Neural cell (in vitro differentiated cells): ENCODE data around the gene FUT8. TPM values are rescaled to one million over a fixed set of nuclear protein-coding genes. Genes with fewer than 3 reads are reported as not detected.

Source experiments
- H2AFZ ChIP-seq: fragments of 200-600, 300-800 bp; sonication (generic), shearing (Covaris generic); 2 replicates; pipeline ENCODE4 v1.6.0; 2014; ENCODE audit warnings: low read depth, mild to moderate bottlenecking, antibody characterized with exemption, low read length, moderate library complexity
- H3F3A ChIP-seq: fragments of 200-600 bp; shearing (Covaris generic); 2 replicates; pipeline ENCODE4 v1.6.1; 2016; ENCODE audit warnings: mild to moderate bottlenecking, moderate library complexity, mixed read lengths, antibody characterized with exemption, low read length; ENCODE audit not compliant: insufficient read depth, poor library complexity, severe bottlenecking
- H3K27ac ChIP-seq: fragments of 200-600, 300-800 bp; sonication (generic), shearing (Covaris generic); 2 replicates; pipeline ENCODE4 v1.5.1; 2014; ENCODE audit warnings: mild to moderate bottlenecking, low read length, moderate library complexity
- H3K27me3 ChIP-seq: fragments of 300-800, 200-600 bp; sonication (generic), shearing (Covaris generic); 2 replicates; pipeline ENCODE4 v1.6.0; 2014; ENCODE audit warnings: mild to moderate bottlenecking, low read depth, low read length, moderate library complexity; ENCODE audit not compliant: insufficient read depth
- H3K36me3 ChIP-seq: fragments of 300-800, 200-600 bp; sonication (generic), shearing (Covaris generic); 2 replicates; pipeline ENCODE4 v1.5.1; 2014; ENCODE audit warnings: mild to moderate bottlenecking, antibody characterized with exemption, low read length, moderate library complexity; ENCODE audit not compliant: insufficient read depth
- H3K4me2 ChIP-seq: fragments of 300-800, 200-600 bp; sonication (generic), shearing (Covaris generic); 2 replicates; pipeline ENCODE4 v1.6.0; 2014; ENCODE audit warnings: mild to moderate bottlenecking, low read length
- H3K4me3 ChIP-seq: fragments of 300-800, 200-600 bp; sonication (generic), shearing (Covaris generic); 2 replicates; pipeline ENCODE4 v1.5.1; 2014; ENCODE audit warnings: mild to moderate bottlenecking, low read length, moderate library complexity
- H3K79me2 ChIP-seq: fragments of 200-600 bp; shearing (Covaris generic); replicated peaks from 2 replicates; pipeline ENCODE4 v1.6.0; 2014; ENCODE audit warnings: mild to moderate bottlenecking, low read length, moderate library complexity; ENCODE audit not compliant: insufficient read depth
- H3K9ac ChIP-seq: fragments of 300-800, 200-600 bp; sonication (generic), shearing (Covaris generic); 2 replicates; pipeline ENCODE4 v1.6.1; 2016; ENCODE audit warnings: mild to moderate bottlenecking, low read length, mixed read lengths
- H3K9me2 ChIP-seq: fragments of 200-600 bp; shearing (Covaris generic); 2 replicates; pipeline ENCODE4 v1.6.1; 2016; ENCODE audit warnings: mild to moderate bottlenecking, low read length, mixed read lengths; ENCODE audit not compliant: insufficient read depth
- H3K9me3 ChIP-seq: fragments of 200-600, 300-800 bp; sonication (generic), shearing (Covaris generic); 2 replicates; pipeline ENCODE4 v1.6.1; 2016; ENCODE audit warnings: mild to moderate bottlenecking, mixed run types, low read length, moderate library complexity, mixed read lengths
- H4K20me1 ChIP-seq: fragments of 200-600 bp; shearing (Covaris generic); 2 replicates; pipeline ENCODE4 v1.6.1; 2016; ENCODE audit warnings: mild to moderate bottlenecking, mixed run types; ENCODE audit not compliant: insufficient read depth
- CTCF ChIP-seq: fragments of 450-650 bp; IDR thresholded peaks from 2 replicates; pipeline ENCODE4 v1.5.1; 2014; ENCODE audit warnings: antibody characterized with exemption, mild to moderate bottlenecking, moderate library complexity; ENCODE audit not compliant: poor library complexity, severe bottlenecking
- EP300 ChIP-seq: fragments of 450-650 bp; conservative IDR thresholded peaks from 2 replicates; pipeline ENCODE4 v1.6.1; 2014; ENCODE audit warnings: antibody characterized with exemption, mild to moderate bottlenecking, moderate library complexity; ENCODE audit not compliant: poor library complexity, severe bottlenecking
- EZH2 ChIP-seq: fragments of 200-600, 300-800 bp; shearing (Covaris generic), sonication (generic); IDR thresholded peaks from 2 replicates; pipeline ENCODE4 v1.6.1; 2014; ENCODE audit warnings: antibody characterized with exemption, low read length, borderline replicate concordance, mild to moderate bottlenecking; ENCODE audit not compliant: insufficient read depth, poor library complexity, severe bottlenecking
- MXI1 ChIP-seq: fragments of 450-650 bp; conservative IDR thresholded peaks from 2 replicates; pipeline ENCODE4 v1.6.1; 2014; ENCODE audit warnings: antibody characterized with exemption, mild to moderate bottlenecking; ENCODE audit not compliant: poor library complexity, severe bottlenecking
- POLR2AphosphoS5 ChIP-seq: IDR thresholded peaks from 2 replicates; pipeline ENCODE4 v1.6.1; 2012
- RAD21 ChIP-seq: fragments of 450-650 bp; conservative IDR thresholded peaks from 2 replicates; pipeline ENCODE4 v1.6.1; 2014; ENCODE audit warnings: antibody characterized with exemption, mild to moderate bottlenecking, moderate library complexity
- REST ChIP-seq: IDR thresholded peaks from 2 replicates; pipeline ENCODE4 v1.6.1; 2012; ENCODE audit warnings: borderline replicate concordance
- SMC3 ChIP-seq: fragments of 450-650 bp; conservative IDR thresholded peaks from 2 replicates; pipeline ENCODE4 v1.6.1; 2014; ENCODE audit warnings: antibody characterized with exemption, mild to moderate bottlenecking, moderate library complexity; ENCODE audit not compliant: poor library complexity
- TAF1 ChIP-seq: IDR thresholded peaks from 2 replicates; pipeline ENCODE4 v1.6.1; 2012; ENCODE audit warnings: low read depth
- polyA plus RNA-seq: library from polyadenylated mRNA; depleted of rRNA; stranded (reverse); fragments of >200 nt; gene quantifications from 2 replicates; pipeline ENCODE4 v1.2.3, GENCODE V29; 2014

Gene FUT8
- polyA plus RNA-seq, 1 donor from 2014 or later: 72.8 TPM

GRCh38 chr14:65412856-65413738, 567 bp downstream of the FUT8 start:
- Histone ChIP-seq H3K9ac (peak overlapping the region; percentile 89), H3K9me3 (no peaks in the 10 kb centered on the region), H2AFZ (peak overlapping the region; percentile 23), H3K27ac (peak overlapping the region; percentile 91), H3K4me3 (peak overlapping the region; percentile 77), H3F3A (peaks cover 6% of the 10 kb centered on the region), H3K4me2 (peak overlapping the region; percentile 74), H3K9me2 (no peaks in the 10 kb centered on the region), H4K20me1 (no peaks in the 10 kb centered on the region), H3K27me3 (no peaks in the 10 kb centered on the region), H3K36me3 (no peaks in the 10 kb centered on the region), H3K79me2 (peaks cover 45% of the 10 kb centered on the region)
- TF ChIP-seq MXI1: peak; percentile 10
- TF ChIP-seq REST: peak; percentile 0
- TF ChIP-seq EP300: no peak
- peak; percentile 33 for TF ChIP-seq POLR2AphosphoS5
- TF ChIP-seq SMC3: peak; percentile 27

GRCh38 chr14:65413739-65414045, 1.2 kb downstream of the FUT8 start:
- H3K9ac ChIP-seq: peak overlapping the region; percentile 89
- H3F3A ChIP-seq: peaks cover 6% of the 10 kb centered on the region
- peaks cover 51% of the 10 kb centered on the region for H3K79me2 ChIP-seq
- H3K9me3 ChIP-seq: no peaks in the 10 kb centered on the region
- H3K4me2 ChIP-seq: peak overlapping the region; percentile 74
- TF ChIP-seq EZH2: no peak
- TF ChIP-seq RAD21: peak; percentile 24
- H3K36me3 ChIP-seq: no peaks in the 10 kb centered on the region
- H3K27ac ChIP-seq: peak overlapping the region; percentile 91
- peak overlapping the region; percentile 77 for H3K4me3 ChIP-seq
- no peaks in the 10 kb centered on the region for H4K20me1 ChIP-seq
- peak overlapping the region; percentile 23 for H2AFZ ChIP-seq
- no peaks in the 10 kb centered on the region for H3K27me3 ChIP-seq
- no peaks in the 10 kb centered on the region for H3K9me2 ChIP-seq

GRCh38 chr14:65414961-65415589, 2.5 kb downstream of the FUT8 start:
- H3K27me3 ChIP-seq: no peaks in the 10 kb centered on the region
- H3K9ac ChIP-seq: peak overlapping the region; percentile 89
- H3K27ac ChIP-seq: no peak overlapping the region
- H3K36me3 ChIP-seq: no peaks in the 10 kb centered on the region
- H3F3A ChIP-seq: peaks cover 6% of the 10 kb centered on the region
- H3K79me2 ChIP-seq: peaks cover 62% of the 10 kb centered on the region
- no peaks in the 10 kb centered on the region for H4K20me1 ChIP-seq
- H3K4me2 ChIP-seq: peak overlapping the region; percentile 74
- TF ChIP-seq EZH2: no peak
- TF ChIP-seq CTCF: peak; percentile 79
- TF ChIP-seq EP300: no peak
- peak; percentile 80 for TF ChIP-seq SMC3
- TF ChIP-seq TAF1: no peak
- no peak for TF ChIP-seq REST
- no peak for TF ChIP-seq MXI1
- TF ChIP-seq RAD21: peak; percentile 87
- no peak for TF ChIP-seq POLR2AphosphoS5
- no peaks in the 10 kb centered on the region for H3K9me2 ChIP-seq
- no peak overlapping the region for H2AFZ ChIP-seq
- no peaks in the 10 kb centered on the region for H3K9me3 ChIP-seq
- peak overlapping the region; percentile 77 for H3K4me3 ChIP-seq
